Kidney capillary endothelial cell (primary cell): ENCODE results near the gene EIF6.
"Not testable (repeated sequence)": the region's sequence is repeated elsewhere in the genome, so short reads cannot be mapped to it uniquely, and the experiment has no call there.

ENCODE experiments used
- DNase-seq: peaks from one replicate; pipeline ENCODE4 v3.0.0-alpha.2; 2018; ENCODE audit warnings: low spot score

The EIF6 gene

DNA sequence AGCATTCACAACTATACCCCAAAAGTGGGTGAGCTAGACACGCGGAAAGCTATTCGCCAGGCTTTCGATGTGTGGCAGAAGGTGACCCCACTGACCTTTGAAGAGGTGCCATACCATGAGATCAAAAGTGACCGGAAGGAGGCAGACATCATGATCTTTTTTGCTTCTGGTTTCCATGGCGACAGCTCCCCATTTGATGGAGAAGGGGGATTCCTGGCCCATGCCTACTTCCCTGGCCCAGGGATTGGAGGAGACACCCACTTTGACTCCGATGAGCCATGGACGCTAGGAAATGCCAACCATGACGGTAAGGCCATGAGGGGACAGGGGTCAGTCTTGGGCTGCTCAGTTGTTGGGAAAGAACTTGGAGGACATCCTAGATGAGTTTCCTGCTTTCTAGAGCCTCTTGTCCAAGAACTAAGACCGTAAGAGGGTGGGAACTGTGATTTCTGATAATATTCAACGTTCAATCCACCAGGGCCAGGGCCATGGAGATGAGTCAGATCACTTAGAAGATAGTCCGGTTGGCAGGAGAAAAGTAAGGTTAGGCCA, 30.0 kb downstream of the EIF6 start:
- DNase-seq, result no peak

DNA sequence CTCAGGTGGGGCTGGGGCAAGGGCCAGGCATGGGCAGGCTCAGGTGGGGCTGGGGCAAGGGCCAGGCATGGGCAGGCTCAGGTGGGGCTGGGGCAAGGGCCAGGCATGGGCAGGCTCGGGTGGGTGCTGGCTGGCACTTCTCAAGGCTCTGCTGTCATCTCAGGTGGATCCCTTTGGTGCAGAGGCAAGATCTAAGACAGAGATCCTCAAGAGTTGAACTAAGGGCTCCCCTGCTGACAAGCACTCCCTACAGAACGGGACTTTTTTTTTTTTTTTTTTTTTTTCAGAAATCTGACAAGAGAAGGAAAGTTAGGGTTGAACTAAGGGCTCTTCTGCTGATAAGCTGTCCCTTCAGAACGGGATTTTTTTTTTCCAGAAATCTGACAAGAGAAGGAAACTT, 31.6 kb downstream of the EIF6 start:
- DNase-seq, result no peak

DNA sequence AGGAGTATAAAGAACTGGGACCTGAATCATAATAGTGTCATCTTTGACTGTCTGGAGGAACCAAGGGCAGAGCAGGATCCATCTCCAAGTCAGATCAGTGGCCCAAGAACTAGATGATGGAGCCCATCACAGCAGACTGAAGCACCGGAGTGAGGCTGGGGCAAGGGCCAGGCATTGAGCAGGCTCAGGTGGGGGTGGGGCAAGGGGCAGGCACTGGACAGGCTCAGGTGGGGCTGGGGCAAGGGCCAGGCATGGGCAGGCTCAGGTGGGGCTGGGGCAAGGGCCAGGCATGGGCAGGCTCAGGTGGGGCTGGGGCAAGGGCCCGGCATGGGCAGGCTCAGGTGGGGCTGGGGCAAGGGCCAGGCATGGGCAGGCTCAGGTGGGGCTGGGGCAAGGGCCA, 32.0 kb downstream of the EIF6 start:
- DNase-seq, result not testable (repeated sequence)

DNA sequence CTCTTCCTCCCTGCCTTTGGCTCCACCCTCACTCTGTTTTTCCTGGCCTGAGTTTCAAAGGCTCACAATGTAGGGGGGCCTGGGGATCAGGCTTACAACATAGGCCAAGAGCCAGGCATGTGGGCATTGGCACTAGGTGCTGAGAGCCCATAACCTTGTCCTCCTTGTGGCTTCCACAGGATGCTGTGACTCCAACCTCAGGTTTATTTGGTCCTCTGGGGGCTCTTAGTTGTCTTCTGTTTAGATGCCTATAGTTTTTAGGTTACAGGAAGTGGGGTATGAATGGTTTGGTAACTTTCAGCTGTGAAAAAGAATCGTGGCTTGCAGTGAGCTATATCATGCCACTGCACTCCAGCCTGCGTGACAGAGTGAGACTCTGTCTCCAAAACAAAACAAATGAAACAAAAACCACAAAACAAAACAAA, 32.5 kb downstream of the EIF6 start:
- DNase-seq, result no peak

DNA sequence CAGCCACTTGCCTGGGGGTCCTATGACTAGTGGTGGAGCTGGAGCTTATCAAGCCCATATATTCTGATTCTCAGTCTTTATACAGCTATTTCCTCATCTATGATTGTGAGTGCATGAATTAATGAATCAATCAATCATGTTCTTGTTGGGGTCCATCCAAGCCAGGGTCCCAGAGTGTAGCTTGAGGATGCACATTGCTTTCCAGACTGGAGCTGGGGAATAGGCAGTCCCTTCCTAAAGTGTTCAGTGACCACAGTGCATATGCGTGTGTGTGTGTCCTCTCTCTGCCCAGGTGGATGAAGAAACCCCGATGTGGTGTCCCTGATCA, 33.0 kb downstream of the EIF6 start:
- no peak for DNase-seq

DNA sequence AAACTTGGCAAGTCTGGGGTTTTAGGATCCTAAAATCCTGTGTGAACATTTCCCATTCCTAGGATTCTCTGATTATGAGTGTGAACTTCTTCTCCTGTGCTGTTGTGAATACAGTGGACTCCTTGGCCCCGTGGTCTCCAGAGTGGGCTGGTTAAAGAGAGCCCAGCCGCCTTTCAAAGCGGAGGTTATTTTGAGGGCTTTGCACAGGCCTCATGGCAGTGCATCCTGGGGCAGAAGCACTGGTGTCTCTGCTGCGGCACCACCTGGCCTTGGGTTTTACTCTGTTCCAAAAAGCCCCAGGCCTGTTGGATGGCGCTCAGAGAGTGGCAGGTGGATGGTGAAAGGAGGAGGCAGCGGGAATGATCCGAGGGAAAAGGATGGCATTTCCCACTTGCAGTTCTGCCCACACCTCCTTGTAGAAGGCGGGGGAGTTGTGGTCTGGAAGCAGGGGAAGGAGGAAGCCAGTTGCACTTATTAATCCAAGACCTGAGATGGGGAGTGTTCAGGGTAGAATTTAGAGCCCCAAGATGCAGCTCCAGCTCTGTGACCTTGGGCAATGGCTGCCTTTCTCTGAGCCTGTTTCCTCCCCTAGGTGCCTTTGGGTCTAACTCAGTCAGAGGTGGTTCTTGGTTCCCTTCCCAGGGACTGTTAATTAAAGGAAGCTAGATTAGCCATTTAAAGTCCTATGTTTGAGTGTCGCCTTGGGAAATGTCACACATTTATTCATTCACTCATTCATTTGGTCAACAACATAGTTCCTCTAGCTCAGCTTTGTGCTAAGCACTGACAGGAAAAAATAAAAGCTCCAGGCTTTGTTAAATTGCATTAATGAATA, 35.7 kb downstream of the EIF6 start:
- DNase-seq, result no peak

DNA sequence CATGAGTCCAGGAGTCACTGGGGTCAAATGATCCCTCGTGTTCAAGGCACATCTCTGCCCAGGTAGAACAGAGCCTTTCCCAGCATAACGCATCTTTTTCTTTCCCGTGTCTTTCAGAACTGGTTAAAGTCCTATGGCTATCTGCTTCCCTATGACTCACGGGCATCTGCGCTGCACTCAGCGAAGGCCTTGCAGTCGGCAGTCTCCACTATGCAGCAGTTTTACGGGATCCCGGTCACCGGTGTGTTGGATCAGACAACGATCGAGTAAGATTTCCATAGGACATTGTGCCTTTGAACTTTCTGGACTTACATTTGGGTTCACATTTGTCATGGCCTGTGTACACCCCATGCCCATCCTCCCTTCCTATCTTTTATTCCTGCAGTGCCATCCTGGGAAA, 37.8 kb downstream of the EIF6 start:
- DNase-seq, result no peak

DNA sequence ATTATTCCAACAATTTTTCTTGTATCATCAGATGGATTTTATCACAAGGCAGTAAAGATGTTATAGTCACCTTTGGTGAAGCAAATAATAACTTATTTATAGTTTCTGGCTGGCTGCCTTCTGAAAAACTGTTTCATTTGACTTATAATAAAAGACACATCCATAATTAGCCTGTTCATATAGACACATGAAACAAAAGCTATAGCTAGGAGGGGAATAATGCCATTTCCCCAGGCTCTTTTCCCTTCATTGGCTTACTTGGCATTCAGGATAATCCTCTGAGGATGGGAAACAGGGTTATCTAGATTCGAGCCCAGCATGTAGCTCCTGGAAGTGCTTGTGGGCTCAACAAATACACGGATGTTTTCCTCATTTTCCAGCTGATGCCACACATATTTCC, 40.6 kb downstream of the EIF6 start:
- no peak for DNase-seq

DNA sequence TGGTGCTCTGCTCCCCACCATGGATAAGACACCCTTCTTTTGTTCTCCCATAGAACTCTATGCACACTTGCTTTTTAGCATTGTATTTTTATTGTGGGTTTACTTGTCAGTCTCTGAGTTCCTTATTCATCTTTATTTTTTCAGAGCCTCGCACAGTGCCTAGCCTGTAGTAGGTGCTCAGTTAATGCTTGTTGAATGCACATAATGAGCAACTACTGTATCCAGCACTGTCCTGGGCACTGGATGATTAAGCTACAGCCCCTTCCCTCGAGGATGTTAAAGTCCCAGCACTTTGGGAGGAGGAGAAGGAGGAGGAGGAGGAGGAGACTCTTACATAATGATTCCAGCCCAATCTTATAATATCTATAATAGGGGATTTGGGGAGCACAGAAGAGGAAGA, 41.3 kb downstream of the EIF6 start:
- no peak for DNase-seq

DNA sequence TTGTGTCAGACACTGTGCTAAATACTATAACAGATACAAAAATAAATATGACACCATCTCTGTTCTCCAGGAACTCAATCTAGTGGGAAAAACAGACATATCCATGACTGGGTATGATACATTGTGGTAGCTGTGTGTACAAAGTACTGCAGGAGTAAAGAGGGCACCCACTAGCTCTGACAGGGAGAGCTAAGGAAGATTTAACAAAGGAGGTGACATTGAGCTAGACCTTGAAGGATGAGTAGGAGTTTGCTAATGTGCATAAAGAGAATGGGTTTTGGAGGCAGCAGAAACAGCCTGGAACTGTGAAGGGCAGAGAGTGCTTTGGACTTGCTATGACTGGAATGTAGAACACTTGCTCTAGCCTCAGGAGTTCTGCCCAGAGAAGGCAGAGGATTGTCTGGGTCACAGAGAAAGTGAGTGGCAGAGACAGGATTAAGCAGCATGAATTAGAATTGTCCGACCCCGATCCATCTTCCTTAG, 43.7 kb downstream of the EIF6 start:
- DNase-seq, result no peak

DNA sequence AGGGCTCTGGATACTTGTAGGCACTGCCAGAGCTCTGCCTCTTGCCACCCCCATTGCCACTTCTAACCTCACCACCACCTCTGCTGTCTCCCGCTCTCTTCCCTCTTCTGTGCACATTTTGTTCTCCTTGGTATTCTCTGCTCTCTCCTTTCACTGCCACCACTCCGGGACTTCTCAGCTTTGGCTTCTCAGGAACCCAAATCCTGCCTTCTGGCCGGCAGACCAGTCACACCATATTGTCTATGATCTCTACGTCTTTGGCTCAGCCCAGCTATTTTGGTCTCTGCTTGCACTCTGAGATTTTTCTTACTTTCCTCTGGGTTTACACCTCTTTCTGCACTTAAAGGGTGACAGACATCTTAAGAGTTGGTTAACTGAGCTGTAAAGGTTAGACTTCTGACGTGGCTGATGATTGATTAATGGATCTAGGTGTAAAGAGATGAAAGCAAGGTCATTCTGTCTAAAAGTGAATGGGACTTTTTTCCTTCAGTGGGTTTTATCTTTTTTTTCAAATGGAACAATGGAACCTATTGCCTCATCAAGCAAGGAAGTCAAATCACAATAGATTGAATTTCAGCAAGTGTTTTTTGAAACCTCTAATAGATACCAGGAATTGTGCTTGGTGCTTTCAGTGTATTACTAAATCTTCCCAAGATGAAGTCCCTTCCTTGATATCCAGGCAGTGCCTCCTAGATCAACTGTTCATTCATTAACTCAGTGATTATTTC, 44.3 kb downstream of the EIF6 start:
- no peak for DNase-seq

DNA sequence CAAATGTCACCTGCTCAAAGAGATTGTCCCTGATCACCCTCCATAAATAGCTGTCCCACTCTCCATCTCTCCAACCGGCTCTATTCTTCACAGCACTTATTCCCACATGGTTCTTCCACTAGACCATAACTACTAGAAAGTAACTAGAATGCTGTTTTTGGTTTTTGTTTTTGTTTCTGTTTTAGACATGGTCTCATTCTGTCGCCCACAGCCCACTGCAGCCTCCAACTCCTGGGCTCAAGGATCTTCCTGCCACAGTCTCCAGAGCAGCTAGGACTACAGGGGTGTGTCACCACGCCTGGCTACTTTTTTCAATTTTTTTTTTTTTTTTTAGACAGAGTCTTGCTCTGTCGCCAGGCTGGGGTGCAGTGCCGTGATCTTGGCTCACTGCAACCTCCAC, 45.8 kb downstream of the EIF6 start:
- DNase-seq, result no peak

DNA sequence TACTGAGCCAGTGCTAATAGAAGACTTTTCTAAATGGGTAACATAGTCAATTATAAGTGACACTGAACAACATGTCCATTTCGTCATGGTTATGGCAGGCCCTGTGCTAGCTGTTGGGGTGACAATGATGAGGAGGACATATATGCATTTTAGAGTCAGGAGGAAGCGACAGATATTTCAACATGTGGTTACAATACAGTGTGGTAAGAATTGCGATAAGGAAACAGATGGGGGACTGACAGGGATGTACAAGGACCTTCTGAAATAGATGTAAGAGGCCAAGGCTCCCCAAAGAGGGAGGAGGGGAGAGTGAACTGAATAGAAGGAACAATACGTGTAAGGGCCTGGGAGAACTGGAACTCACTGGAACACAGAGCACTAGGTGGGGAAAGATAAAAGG, 46.4 kb downstream of the EIF6 start:
- no peak for DNase-seq

DNA sequence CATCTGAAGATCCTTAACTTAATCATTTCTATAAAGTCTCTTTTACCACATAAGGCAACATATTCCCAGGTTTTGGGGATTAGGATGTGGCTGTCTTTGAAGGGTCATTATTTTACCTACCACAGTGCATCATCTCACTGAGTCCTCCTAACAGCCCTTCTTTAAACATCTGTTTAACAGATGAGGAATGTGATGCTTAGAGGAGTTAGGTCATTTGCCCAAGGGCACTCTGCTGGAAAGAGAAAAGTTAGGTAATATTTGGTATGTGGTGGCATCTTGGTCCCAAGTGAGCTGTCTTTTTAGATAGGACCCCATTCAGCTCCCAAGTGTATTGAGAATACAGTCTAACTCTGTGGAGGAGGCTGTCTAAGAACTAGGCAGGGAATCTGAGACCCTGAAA, 47.1 kb downstream of the EIF6 start:
- no peak for DNase-seq

DNA sequence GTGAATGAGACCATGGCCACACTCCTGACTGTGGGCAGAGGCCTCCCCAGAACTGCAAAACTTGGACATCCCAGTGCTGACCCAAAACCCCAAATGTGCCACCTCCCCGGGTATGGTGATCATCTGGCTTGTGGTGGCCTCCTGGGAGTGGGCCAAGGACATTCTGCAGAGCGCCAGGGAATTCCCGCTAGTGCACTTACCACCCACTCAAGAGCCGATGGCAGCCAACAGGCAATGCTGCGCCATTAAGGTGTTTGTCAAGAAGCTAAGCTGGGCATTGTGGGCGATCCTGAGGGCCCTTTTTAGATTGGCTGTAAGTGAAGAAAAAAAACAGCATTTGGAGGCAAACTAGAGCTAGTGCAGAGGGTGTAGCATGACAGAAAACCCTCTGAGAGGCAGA, 48.7 kb downstream of the EIF6 start:
- no peak for DNase-seq

DNA sequence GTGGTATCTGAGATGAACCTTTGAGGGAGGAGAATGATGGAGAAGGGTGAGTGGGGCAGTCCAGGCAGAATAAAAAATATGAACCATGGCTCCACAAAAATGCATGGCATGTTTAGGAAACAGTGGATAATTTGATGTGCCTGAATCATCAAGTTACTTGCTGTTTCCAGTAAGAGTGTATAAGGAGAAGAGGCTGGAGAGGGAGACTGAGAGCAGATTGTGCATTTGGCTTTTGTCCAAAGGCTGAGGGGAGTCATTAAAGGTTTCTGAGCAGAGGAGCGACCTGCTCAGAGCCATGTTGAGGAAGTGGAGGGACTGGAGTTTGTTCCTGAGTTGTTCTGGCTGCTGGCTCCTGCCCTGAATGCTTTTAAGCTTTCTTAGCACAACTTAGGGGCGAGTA, 52.0 kb downstream of the EIF6 start:
- DNase-seq, result no peak
